Ishikawa (cell line): ENCODE data around the gene SYNE1.

Experiments
- CEBPB ChIP-seq: IDR thresholded peaks from 2 replicates; pipeline ENCODE4 v1.6.1; 2012
- RAD21 ChIP-seq: IDR thresholded peaks from 2 replicates; pipeline ENCODE4 v1.6.1; 2012; ENCODE audit warnings: low read depth
- TAF1 ChIP-seq: IDR thresholded peaks from 2 replicates; pipeline ENCODE4 v1.6.1; 2012; ENCODE audit warnings: low read depth, mild to moderate bottlenecking
- TF ChIP-seq, protein P1 (sequence below): IDR thresholded peaks from 2 replicates; pipeline ENCODE4 v1.6.1; 2012; ENCODE audit warnings: low read depth, mild to moderate bottlenecking

GRCh38 chr6:152380351-152380767, 256.8 kb downstream of the SYNE1 start:
- TF ChIP-seq TAF1 = no peak
- TF ChIP-seq, protein P1, sequence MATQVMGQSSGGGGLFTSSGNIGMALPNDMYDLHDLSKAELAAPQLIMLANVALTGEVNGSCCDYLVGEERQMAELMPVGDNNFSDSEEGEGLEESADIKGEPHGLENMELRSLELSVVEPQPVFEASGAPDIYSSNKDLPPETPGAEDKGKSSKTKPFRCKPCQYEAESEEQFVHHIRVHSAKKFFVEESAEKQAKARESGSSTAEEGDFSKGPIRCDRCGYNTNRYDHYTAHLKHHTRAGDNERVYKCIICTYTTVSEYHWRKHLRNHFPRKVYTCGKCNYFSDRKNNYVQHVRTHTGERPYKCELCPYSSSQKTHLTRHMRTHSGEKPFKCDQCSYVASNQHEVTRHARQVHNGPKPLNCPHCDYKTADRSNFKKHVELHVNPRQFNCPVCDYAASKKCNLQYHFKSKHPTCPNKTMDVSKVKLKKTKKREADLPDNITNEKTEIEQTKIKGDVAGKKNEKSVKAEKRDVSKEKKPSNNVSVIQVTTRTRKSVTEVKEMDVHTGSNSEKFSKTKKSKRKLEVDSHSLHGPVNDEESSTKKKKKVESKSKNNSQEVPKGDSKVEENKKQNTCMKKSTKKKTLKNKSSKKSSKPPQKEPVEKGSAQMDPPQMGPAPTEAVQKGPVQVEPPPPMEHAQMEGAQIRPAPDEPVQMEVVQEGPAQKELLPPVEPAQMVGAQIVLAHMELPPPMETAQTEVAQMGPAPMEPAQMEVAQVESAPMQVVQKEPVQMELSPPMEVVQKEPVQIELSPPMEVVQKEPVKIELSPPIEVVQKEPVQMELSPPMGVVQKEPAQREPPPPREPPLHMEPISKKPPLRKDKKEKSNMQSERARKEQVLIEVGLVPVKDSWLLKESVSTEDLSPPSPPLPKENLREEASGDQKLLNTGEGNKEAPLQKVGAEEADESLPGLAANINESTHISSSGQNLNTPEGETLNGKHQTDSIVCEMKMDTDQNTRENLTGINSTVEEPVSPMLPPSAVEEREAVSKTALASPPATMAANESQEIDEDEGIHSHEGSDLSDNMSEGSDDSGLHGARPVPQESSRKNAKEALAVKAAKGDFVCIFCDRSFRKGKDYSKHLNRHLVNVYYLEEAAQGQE = no peak
- no peak for TF ChIP-seq RAD21
- no peak for TF ChIP-seq CEBPB
